ENCODE data around the gene HOXB9.

DNA sequence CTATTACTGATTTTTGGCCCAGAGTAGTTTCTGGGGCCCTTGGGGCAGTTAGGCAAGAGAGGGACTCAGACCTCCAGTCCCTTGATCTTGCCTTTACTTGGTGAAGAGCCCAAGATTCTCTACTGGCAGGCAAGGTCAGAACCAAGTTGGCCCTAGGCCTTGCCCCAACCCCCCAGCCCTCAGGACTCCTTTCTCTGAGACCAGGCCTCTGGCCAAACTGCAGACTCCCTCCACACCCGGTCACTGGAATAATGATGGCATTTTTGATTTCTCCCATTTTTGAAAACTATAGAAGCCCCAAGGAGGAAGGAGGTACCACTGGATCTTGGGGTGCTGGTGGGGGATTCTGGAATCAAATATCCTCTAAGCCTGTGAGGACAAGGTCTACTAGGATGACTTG, 18.0 kb upstream of the HOXB9 start:
- no peak for TF ChIP-seq TOX (CRISPR knock-in tag; IDR thresholded peaks at IDR 0.05; ENCODE audit: borderline replicate concordance)
- TF ChIP-seq ARNTL (CRISPR knock-in tag; IDR thresholded peaks at IDR 0.05; ENCODE audit: borderline replicate concordance, low read depth): no peak

All from SK-N-SH treated with all-trans-retinoic acid at 6 μM for 48 hours (cell line).